Ishikawa (cell line): ENCODE data around the gene LBX2.

Experiments
- CEBPB ChIP-seq: IDR thresholded peaks from 2 replicates; pipeline ENCODE4 v1.6.1; 2012
- CREB1 ChIP-seq: IDR thresholded peaks from 2 replicates; pipeline ENCODE4 v1.6.1; 2012; ENCODE audit warnings: low read depth
- EGR1 ChIP-seq: IDR thresholded peaks from 2 replicates; pipeline ENCODE4 v1.6.1; 2012
- EP300 ChIP-seq: IDR thresholded peaks from 2 replicates; pipeline ENCODE4 v1.6.1; 2012; ENCODE audit warnings: borderline replicate concordance
- FOXM1 ChIP-seq: IDR thresholded peaks from 2 replicates; pipeline ENCODE4 v1.6.1; 2012; ENCODE audit warnings: low read depth, borderline replicate concordance
- MAX ChIP-seq: IDR thresholded peaks from 2 replicates; pipeline ENCODE4 v1.6.1; 2012
- NFIC ChIP-seq: IDR thresholded peaks from 2 replicates; pipeline ENCODE4 v1.6.1; 2012
- RAD21 ChIP-seq: IDR thresholded peaks from 2 replicates; pipeline ENCODE4 v1.6.1; 2012; ENCODE audit warnings: low read depth
- TAF1 ChIP-seq: IDR thresholded peaks from 2 replicates; pipeline ENCODE4 v1.6.1; 2012; ENCODE audit warnings: low read depth, mild to moderate bottlenecking
- TCF12 ChIP-seq: IDR thresholded peaks from 2 replicates; pipeline ENCODE4 v1.6.1; 2012; ENCODE audit warnings: low read depth
- TEAD4 ChIP-seq: IDR thresholded peaks from 2 replicates; pipeline ENCODE4 v1.6.1; 2012
- USF1 ChIP-seq: IDR thresholded peaks from 2 replicates; pipeline ENCODE4 v1.6.1; 2012
- YY1 ChIP-seq: IDR thresholded peaks from 2 replicates; pipeline ENCODE4 v1.6.1; 2012; ENCODE audit warnings: low read depth
- ZBTB7A ChIP-seq: IDR thresholded peaks from 2 replicates; pipeline ENCODE4 v1.6.1; 2012; ENCODE audit warnings: low read depth
- TF ChIP-seq, protein P1 (sequence below): IDR thresholded peaks from 2 replicates; pipeline ENCODE4 v1.6.1; 2012; ENCODE audit warnings: low read depth, mild to moderate bottlenecking

LBX2 gene

DNA sequence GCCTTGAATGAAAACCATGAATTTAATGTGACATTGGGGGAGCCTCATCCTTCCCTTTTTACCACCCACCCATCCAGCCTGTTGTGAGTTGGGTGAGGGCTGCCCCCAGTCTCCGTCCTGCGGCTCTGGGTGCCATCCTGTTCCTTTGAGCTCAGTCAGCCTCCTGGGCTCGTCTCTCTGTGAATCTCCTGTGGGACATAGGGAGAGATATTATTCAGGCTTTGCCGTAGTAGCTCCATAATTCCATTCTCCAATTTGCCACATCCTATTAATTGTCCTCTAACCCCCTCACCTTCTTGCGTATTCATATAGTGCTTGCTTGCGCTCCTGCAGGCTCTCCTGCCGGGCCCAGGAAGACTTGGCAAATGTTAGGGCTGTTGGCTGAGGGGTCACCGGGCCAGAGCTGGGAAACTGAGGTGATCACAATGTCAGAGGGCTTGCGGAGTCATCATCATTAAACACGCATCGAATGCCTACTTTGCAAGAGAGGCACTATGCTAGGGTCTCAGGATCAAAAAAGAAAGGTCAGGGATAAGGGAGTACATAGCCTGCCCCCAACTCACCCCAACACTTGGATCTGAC is 27.3 kb upstream of the LBX2 start:
- TF ChIP-seq RAD21 (no peak), YY1 (no peak), CEBPB (no peak), EP300 (no peak), TAF1 (no peak), FOXM1 (no peak), ZBTB7A (no peak), TEAD4 (no peak), MAX (no peak), TCF12 (no peak), NFIC (no peak), CREB1 (no peak), EGR1 (no peak), USF1 (no peak)
- TF ChIP-seq, protein P1, sequence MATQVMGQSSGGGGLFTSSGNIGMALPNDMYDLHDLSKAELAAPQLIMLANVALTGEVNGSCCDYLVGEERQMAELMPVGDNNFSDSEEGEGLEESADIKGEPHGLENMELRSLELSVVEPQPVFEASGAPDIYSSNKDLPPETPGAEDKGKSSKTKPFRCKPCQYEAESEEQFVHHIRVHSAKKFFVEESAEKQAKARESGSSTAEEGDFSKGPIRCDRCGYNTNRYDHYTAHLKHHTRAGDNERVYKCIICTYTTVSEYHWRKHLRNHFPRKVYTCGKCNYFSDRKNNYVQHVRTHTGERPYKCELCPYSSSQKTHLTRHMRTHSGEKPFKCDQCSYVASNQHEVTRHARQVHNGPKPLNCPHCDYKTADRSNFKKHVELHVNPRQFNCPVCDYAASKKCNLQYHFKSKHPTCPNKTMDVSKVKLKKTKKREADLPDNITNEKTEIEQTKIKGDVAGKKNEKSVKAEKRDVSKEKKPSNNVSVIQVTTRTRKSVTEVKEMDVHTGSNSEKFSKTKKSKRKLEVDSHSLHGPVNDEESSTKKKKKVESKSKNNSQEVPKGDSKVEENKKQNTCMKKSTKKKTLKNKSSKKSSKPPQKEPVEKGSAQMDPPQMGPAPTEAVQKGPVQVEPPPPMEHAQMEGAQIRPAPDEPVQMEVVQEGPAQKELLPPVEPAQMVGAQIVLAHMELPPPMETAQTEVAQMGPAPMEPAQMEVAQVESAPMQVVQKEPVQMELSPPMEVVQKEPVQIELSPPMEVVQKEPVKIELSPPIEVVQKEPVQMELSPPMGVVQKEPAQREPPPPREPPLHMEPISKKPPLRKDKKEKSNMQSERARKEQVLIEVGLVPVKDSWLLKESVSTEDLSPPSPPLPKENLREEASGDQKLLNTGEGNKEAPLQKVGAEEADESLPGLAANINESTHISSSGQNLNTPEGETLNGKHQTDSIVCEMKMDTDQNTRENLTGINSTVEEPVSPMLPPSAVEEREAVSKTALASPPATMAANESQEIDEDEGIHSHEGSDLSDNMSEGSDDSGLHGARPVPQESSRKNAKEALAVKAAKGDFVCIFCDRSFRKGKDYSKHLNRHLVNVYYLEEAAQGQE: no peak

DNA sequence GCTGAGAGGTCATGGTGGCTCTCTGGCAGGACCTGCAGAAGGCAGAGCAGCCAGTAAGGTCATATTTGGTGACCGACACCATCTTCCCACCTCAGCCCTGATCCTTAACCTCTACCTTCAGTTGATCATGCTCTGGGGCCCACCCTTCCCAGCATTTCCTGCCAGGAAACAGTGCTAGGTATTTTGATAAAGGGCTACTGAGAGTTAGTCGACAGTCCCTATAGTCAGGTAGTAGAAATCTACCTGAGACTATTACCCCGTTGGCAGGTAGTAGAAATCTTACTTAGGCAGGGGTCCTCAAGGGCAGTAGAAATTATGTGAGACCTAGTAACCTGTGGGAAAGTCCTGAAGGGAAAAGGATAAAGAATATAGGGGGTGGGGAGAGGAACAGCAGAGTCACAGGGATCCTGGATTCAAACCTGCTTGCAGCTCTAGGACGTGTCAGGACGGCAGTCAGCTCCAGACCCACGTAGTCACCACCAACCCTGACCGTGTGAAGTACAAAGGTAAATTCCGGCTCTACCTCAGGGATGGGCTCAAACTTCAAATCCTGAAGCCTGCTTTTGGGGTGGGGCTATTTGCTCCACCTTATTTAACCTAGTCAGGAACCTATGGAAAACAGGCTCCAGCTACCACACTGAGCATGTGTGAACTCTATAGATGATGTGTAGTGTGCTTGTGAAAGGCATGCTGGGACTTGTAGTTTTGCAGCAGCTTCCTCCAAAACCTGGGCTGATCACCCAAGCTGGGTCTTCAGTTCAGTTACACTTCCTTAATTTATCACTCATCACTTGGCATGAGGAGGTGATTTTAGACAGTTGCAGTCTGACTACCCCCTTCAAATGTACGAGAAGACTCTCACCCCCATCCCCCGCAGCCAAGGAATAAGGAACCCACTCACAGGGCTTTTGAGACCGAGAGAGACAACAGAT is 26.6 kb upstream of the LBX2 start, which contains the start of gene DQX1:
Gene DQX1, minus strand, starts transcription at position 515 of the 932 bp plus-strand sequence. Its CDS starts 502 bp downstream, at position 13.
- TF ChIP-seq USF1 (0 out of 2 replicates have a peak, but pooled peaks have one; percentile 5), MAX (no peak)
- TF ChIP-seq, protein P1: no peak

GRCh38 chr2:74524955-74525716 is 25.7 kb upstream of the LBX2 start:
- TF ChIP-seq EGR1: no peak

DNA sequence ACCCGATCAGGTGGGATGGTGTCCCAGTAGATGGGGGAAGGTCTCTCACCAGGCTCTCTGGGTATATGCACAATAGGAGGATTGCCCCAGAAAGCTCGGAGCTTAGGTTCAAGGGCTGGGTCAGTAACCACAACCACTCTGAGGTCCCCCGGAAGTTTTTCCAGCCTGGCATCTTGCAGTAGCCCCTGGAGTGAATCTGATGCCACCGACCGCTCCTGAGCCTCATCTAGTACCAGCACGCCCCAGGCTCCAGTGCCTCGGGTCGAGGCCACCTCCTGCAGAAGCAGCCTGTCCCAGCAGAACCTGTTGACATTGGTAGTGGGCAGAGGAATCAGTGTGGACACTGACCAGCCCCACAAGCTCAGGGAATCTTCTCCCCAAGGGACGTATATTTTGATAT is 24.6 kb upstream of the LBX2 start:
- TF ChIP-seq NFIC (no peak), FOXM1 (no peak), TEAD4 (no peak), EGR1 (no peak), USF1 (no peak), RAD21 (no peak), TCF12 (no peak), MAX (no peak), CREB1 (no peak), ZBTB7A (no peak)
- TF ChIP-seq, protein P1: no peak
